Natural killer cell (primary cell): ENCODE data around the gene SAMD3. TPM values are rescaled to one million over a fixed set of nuclear protein-coding genes. Genes with fewer than 3 reads are reported as not detected.

ENCODE experiments used
- ATAC-seq, 3 donors: fragments of 150-1000 bp in 2 of 3; fragments of 200-7000 bp in 1 of 3; cut with Tn5 transposase; 1 replicate in 1 of 3; 2 replicates in 2 of 3; pipeline ENCODE4 v1.10.0; 2021; ENCODE audit warnings: mild to moderate bottlenecking in 2 of 3, moderate library complexity in 2 of 3
- DNase-seq, 2 donors: peaks; one replicate each; pipeline versions ENCODE4 v3.0.0 to v3.0.0-alpha.2; 2013 to 2021; ENCODE audit warnings: mixed read lengths in 1 of 2
- H3K27ac ChIP-seq: one replicate; pipeline ENCODE4 v1.5.1; 2013; ENCODE audit warnings: mild to moderate bottlenecking, low read length
- H3K27me3 ChIP-seq: one replicate; pipeline ENCODE4 v1.6.1; 2013; ENCODE audit warnings: low read length; ENCODE audit not compliant: control insufficient read depth, insufficient read depth
- H3K36me3 ChIP-seq: one replicate; pipeline ENCODE4 v1.6.1; 2013; ENCODE audit warnings: low read length; ENCODE audit not compliant: control insufficient read depth, insufficient read depth
- H3K4me1 ChIP-seq: one replicate; pipeline ENCODE4 v1.6.1; 2013; ENCODE audit warnings: low read length; ENCODE audit not compliant: control insufficient read depth, insufficient read depth
- H3K4me3 ChIP-seq: one replicate; pipeline ENCODE4 v1.5.1; 2013; ENCODE audit warnings: low read length
- H3K9me3 ChIP-seq: one replicate; pipeline ENCODE4 v1.6.1; 2013; ENCODE audit warnings: low read length; ENCODE audit not compliant: control insufficient read depth, insufficient read depth
- H3K27ac Mint-ChIP-seq, 2 donors: one replicate each; pipeline ENCODE4 v1.8.0; 2022; ENCODE audit warnings: mild to moderate bottlenecking in 2 of 2, mixed read lengths in 2 of 2, moderate library complexity in 1 of 2
- H3K27me3 Mint-ChIP-seq, 2 donors: one replicate each; pipeline ENCODE4 v1.8.0; 2022; ENCODE audit warnings: low read depth in 2 of 2, mixed read lengths in 2 of 2
- H3K36me3 Mint-ChIP-seq: one replicate; pipeline ENCODE4 v1.8.0; 2022; ENCODE audit warnings: mixed read lengths
- H3K4me1 Mint-ChIP-seq, 2 donors: one replicate each; pipeline ENCODE4 v1.8.0; 2022; ENCODE audit warnings: mixed read lengths in 2 of 2
- H3K4me3 Mint-ChIP-seq: one replicate; pipeline ENCODE4 v1.8.0; 2022; ENCODE audit warnings: mild to moderate bottlenecking, moderate library complexity, mixed read lengths
- H3K9me3 Mint-ChIP-seq, 2 donors: one replicate each; pipeline ENCODE4 v1.8.0; 2022; ENCODE audit warnings: mixed read lengths in 2 of 2
- CTCF ChIP-seq: fragments of 200-600 bp; IDR thresholded peaks from one replicate; pipeline ENCODE4 v1.8.0; 2022; ENCODE audit warnings: antibody characterized with exemption
- WGBS: methylation state at CpG from one replicate; pipeline ENCODE4 v1.1.7; 2013; ENCODE audit warnings: missing lambda C conversion rate; ENCODE audit not compliant: insufficient coverage; 5-methylcytosine and 5-hydroxymethylcytosine counted together
- intact Hi-C: fragments of 100-400 bp; cut with micrococcal nuclease; formaldehyde crosslinking; loops from one replicate; pipeline ENCODE4 v1.14.2; 2022
- total RNA-seq, 4 donors: library from RNA; stranded (reverse); fragments of 120-200 nt in 1 of 4; gene quantifications; one replicate each; pipeline versions ENCODE4 v1.2.3 to v1.2.4, GENCODE V29; 2013 to 2022

SAMD3 gene
- total RNA-seq, 3 donors from 2014 or later (not counting 1 experiment from before 2014, with no cell fraction given), result 322 to 413 (median 339) TPM

- peak overlapping the region; percentile 94 for H3K4me3 Mint-ChIP-seq
- Histone ChIP-seq H3K36me3 (no peaks in the 10 kb centered on the region), H3K9me3 (no peaks in the 10 kb centered on the region), H3K27me3 (no peaks in the 10 kb centered on the region), H3K27ac (peak overlapping the region; percentile 61), H3K4me1 (peaks cover 26% of the 10 kb centered on the region), H3K4me3 (no peak overlapping the region)
- peaks cover 0 to 3% of the 10 kb centered on the region in 2 donors for H3K9me3 Mint-ChIP-seq
- ATAC-seq, result peak; percentile 84 to 88 (median 88)
- peak; percentile 48 to 86 for DNase-seq
- WGBS, result 26% methylated on average over 5 of the region's 5 CpGs
- intact Hi-C loops, result loop anchor here (1.0 to 5.0 kb wide), 2 partner anchors 8 to 39 kb away; no protein-coding TSS in a partner anchor
- H3K4me1 Mint-ChIP-seq, result peaks cover 26 to 40% of the 10 kb centered on the region in 2 donors
- H3K36me3 Mint-ChIP-seq, result no peaks in the 10 kb centered on the region
- TF ChIP-seq CTCF, result peak; percentile 33
- no peaks in the 10 kb centered on the region for H3K27me3 Mint-ChIP-seq
- H3K27ac Mint-ChIP-seq, result peak overlapping the region; percentile 91 to 93
These were observed 757 bp upstream of the SAMD3 start for GRCh38 chr6:130223508-130223907.

GRCh38 chr6:130218134-130218533 lies 4.6 kb downstream of the SAMD3 start:
- Histone ChIP-seq H3K4me3 (no peak overlapping the region), H3K36me3 (peaks cover 6% of the 10 kb centered on the region), H3K27ac (peak overlapping the region; percentile 6), H3K27me3 (no peaks in the 10 kb centered on the region), H3K9me3 (no peaks in the 10 kb centered on the region), H3K4me1 (peaks cover 21% of the 10 kb centered on the region)
- ATAC-seq, result peak; percentile 15 to 31 (median 29)
- H3K36me3 Mint-ChIP-seq, result peaks cover 25% of the 10 kb centered on the region
- peak overlapping the region; percentile 74 for H3K4me3 Mint-ChIP-seq
- DNase-seq, result peak in 1 of 2 donors; percentile 42
- intact Hi-C loops, result loop anchor here (5.0 kb wide), 1 partner anchor 36 kb away; no protein-coding TSS in a partner anchor
- H3K27ac Mint-ChIP-seq, result peak overlapping the region; percentile 90 to 91
- no peaks in the 10 kb centered on the region for H3K9me3 Mint-ChIP-seq
- WGBS, result 79% methylated on average over 8 of the region's 8 CpGs
- H3K4me1 Mint-ChIP-seq, result peaks cover 56 to 60% of the 10 kb centered on the region in 2 donors
- H3K27me3 Mint-ChIP-seq, result no peaks in the 10 kb centered on the region
- TF ChIP-seq CTCF, result no peak

GRCh38 chr6:130216620-130217019 lies 6.1 kb downstream of the SAMD3 start:
- no peaks in the 10 kb centered on the region for H3K27me3 Mint-ChIP-seq
- ATAC-seq (peak in 2 of 3 donors; percentile 30 to 37), DNase-seq (peak in 1 of 2 donors; percentile 48)
- peaks cover 13% of the 10 kb centered on the region for H3K36me3 ChIP-seq
- intact Hi-C loops, result loop anchor here (5.0 kb wide), 1 partner anchor 34 kb away; no protein-coding TSS in a partner anchor
- WGBS, result 29% methylated on average over 1 of the region's 4 CpGs
- H3K4me3 Mint-ChIP-seq, result peak overlapping the region; percentile 94
- H3K36me3 Mint-ChIP-seq, result peaks cover 32% of the 10 kb centered on the region
- H3K9me3 ChIP-seq, result no peaks in the 10 kb centered on the region
- H3K4me1 Mint-ChIP-seq, result peaks cover 62 to 64% of the 10 kb centered on the region in 2 donors
- no peak overlapping the region for H3K4me3 ChIP-seq
- peak overlapping the region; percentile 35 for H3K27ac ChIP-seq
- peak overlapping the region; percentile 89 to 90 for H3K27ac Mint-ChIP-seq
- H3K9me3 Mint-ChIP-seq, result no peaks in the 10 kb centered on the region
- peaks cover 18% of the 10 kb centered on the region for H3K4me1 ChIP-seq
- H3K27me3 ChIP-seq, result no peaks in the 10 kb centered on the region
- no peak for TF ChIP-seq CTCF
